Trophoblast cell (in vitro differentiated cells and primary cell): ENCODE results near the gene QKI.

Experiments used
- DNase-seq, 2 donors: peaks; one replicate each; pipeline ENCODE4 v3.0.0-alpha.2; 2016
- H2AFZ ChIP-seq: 2 replicates; pipeline ENCODE4 v1.6.1; 2013; ENCODE audit warnings: low read length, moderate library complexity, mild to moderate bottlenecking; ENCODE audit not compliant: insufficient read depth, poor library complexity
- H2AK5ac ChIP-seq: 2 replicates; pipeline ENCODE4 v1.6.1; 2013; ENCODE audit warnings: mild to moderate bottlenecking, low read length
- H2BK120ac ChIP-seq: 2 replicates; pipeline ENCODE4 v1.6.1; 2013; ENCODE audit warnings: low read length, mild to moderate bottlenecking, moderate library complexity; ENCODE audit not compliant: insufficient read depth, poor library complexity
- H2BK12ac ChIP-seq: 2 replicates; pipeline ENCODE4 v1.6.1; 2013; ENCODE audit warnings: mild to moderate bottlenecking, low read length, moderate library complexity
- H2BK5ac ChIP-seq: 2 replicates; pipeline ENCODE4 v1.6.1; 2013; ENCODE audit warnings: low read length, low read depth, moderate library complexity, mild to moderate bottlenecking; ENCODE audit not compliant: poor library complexity
- H3K14ac ChIP-seq: 2 replicates; pipeline ENCODE4 v1.6.1; 2013; ENCODE audit warnings: mild to moderate bottlenecking, low read length
- H3K18ac ChIP-seq: 2 replicates; pipeline ENCODE4 v1.6.1; 2013; ENCODE audit warnings: mild to moderate bottlenecking, low read length
- H3K23ac ChIP-seq: 2 replicates; pipeline ENCODE4 v1.6.1; 2013; ENCODE audit warnings: low read length
- H3K27ac ChIP-seq: 2 replicates; pipeline ENCODE4 v1.5.1; 2013; ENCODE audit warnings: low read depth, mild to moderate bottlenecking, inconsistent platforms, low read length, moderate library complexity
- H3K27me3 ChIP-seq: 2 replicates; pipeline ENCODE4 v1.6.1; 2013; ENCODE audit warnings: inconsistent platforms, mild to moderate bottlenecking, low read length, moderate library complexity; ENCODE audit not compliant: insufficient read depth
- H3K36me3 ChIP-seq, 2 experiments: 1 replicate in 1 of 2; 2 replicates in 1 of 2; pipeline ENCODE4 v1.6.1; 2013; ENCODE audit warnings: low read length in 2 of 2, mild to moderate bottlenecking in 2 of 2, moderate library complexity in 1 of 2; ENCODE audit not compliant: insufficient read depth in 2 of 2, control insufficient read depth in 1 of 2
- H3K4ac ChIP-seq: 2 replicates; pipeline ENCODE4 v1.6.1; 2013; ENCODE audit warnings: low read depth, mild to moderate bottlenecking, low read length, moderate library complexity
- H3K4me1 ChIP-seq, 2 experiments: 1 replicate in 1 of 2; 2 replicates in 1 of 2; pipeline ENCODE4 v1.6.1; 2013; ENCODE audit warnings: low read length in 2 of 2, mild to moderate bottlenecking in 2 of 2, moderate library complexity in 1 of 2; ENCODE audit not compliant: insufficient read depth in 2 of 2, control insufficient read depth in 1 of 2
- H3K4me2 ChIP-seq: 2 replicates; pipeline ENCODE4 v1.6.1; 2013; ENCODE audit warnings: inconsistent platforms, mild to moderate bottlenecking, low read length, moderate library complexity
- H3K4me3 ChIP-seq: 2 replicates; pipeline ENCODE4 v1.5.1; 2013; ENCODE audit warnings: mild to moderate bottlenecking, low read depth, low read length, inconsistent platforms
- H3K79me1 ChIP-seq: one replicate; pipeline ENCODE4 v1.6.1; 2013; ENCODE audit warnings: low read length
- H3K79me2 ChIP-seq: 2 replicates; pipeline ENCODE4 v1.6.1; 2013; ENCODE audit warnings: low read length, mild to moderate bottlenecking; ENCODE audit not compliant: control insufficient read depth, insufficient read depth, poor library complexity
- H3K9ac ChIP-seq: 2 replicates; pipeline ENCODE4 v1.6.1; 2013; ENCODE audit warnings: mild to moderate bottlenecking, low read length
- H3K9me3 ChIP-seq: 2 replicates; pipeline ENCODE4 v1.6.1; 2013; ENCODE audit warnings: low read depth, mild to moderate bottlenecking, control low read depth, inconsistent platforms, low read length; ENCODE audit not compliant: insufficient read depth
- H4K12ac ChIP-seq: 2 replicates; pipeline ENCODE4 v1.6.1; 2013; ENCODE audit warnings: low read depth, mild to moderate bottlenecking, low read length, moderate library complexity
- H4K8ac ChIP-seq: 2 replicates; pipeline ENCODE4 v1.6.1; 2013; ENCODE audit warnings: low read depth, mild to moderate bottlenecking, low read length, moderate library complexity
- H4K91ac ChIP-seq: one replicate; pipeline ENCODE4 v1.6.1; 2013; ENCODE audit warnings: low read depth, mild to moderate bottlenecking, low read length, moderate library complexity
- WGBS: extraction: QIAGEN DNeasy Blood & Tissue Kit; methylation state at CpG from one replicate; pipeline ENCODE4 v1.1.7; 2013; ENCODE audit warnings: missing lambda C conversion rate; ENCODE audit not compliant: insufficient read length, insufficient coverage; ENCODE audit errors: extremely low coverage; 5-methylcytosine and 5-hydroxymethylcytosine counted together

QKI gene

GRCh38 chr6:163627274-163628062, 212.9 kb downstream of the QKI start:
- Histone ChIP-seq H3K36me3 (no peaks in the 10 kb centered on the region), H3K4me1 (no peaks in the 10 kb centered on the region), H3K18ac (no peak overlapping the region), H3K79me2 (no peaks in the 10 kb centered on the region), H3K4ac (no peak overlapping the region), H3K27ac (no peak overlapping the region), H3K27me3 (no peaks in the 10 kb centered on the region), H3K4me2 (no peak overlapping the region), H4K8ac (no peak overlapping the region), H3K9me3 (peaks cover 5% of the 10 kb centered on the region), H3K14ac (no peak overlapping the region), H2AK5ac (no peak overlapping the region), H4K91ac (no peak overlapping the region), H2BK12ac (no peak overlapping the region), H2BK5ac (no peak overlapping the region), H2AFZ (no peak overlapping the region), H4K12ac (no peak overlapping the region), H3K4me3 (no peak overlapping the region), H3K9ac (no peak overlapping the region), H3K23ac (no peak overlapping the region), H2BK120ac (no peak overlapping the region), H3K79me1 (no peaks in the 10 kb centered on the region)
- WGBS: no CpG with 5 or more reads among the region's 11 CpGs
- DNase-seq: no peak
